ENCODE data around the gene SLC35F3.

The SLC35F3 gene

DNA sequence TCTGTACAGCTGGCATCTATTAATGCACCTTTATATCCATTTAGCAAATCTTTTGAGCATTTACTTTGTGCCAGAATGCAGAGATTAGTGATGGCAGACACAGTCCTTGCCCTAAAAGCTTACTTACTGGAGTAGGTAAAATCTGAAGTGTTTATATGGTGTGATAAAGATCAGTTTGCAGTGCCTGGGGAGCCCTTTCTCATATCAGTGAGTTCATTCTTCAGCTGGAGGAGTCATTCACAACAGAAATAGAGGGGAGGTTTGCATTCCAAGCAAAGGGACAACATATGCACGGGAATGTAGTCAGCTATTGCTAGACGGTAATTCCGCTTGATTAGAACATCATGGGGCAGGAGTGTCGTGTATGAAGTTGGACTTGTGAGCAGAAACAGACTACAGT lies 8.4 kb downstream of the SLC35F3 start:
- DNase-seq: no peak

DNA sequence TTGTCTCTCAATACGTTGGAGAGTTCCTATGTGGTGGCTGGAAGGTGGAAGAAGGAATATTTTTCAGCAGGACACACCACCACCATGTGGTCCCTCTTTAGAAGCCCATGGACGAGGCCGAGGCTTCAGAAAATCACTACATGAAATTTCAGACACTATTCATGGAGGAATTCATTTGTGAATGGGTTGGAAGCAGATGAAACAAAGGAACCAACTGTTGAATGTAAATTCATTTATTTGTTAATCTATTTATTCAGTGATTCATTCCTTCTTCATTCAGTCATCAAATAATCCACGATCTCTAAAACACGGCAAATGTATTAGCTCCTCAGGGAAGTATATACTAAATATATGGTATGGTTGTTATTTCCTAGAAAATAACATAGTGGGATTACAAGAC lies 12.2 kb downstream of the SLC35F3 start:
- no peak for DNase-seq

DNA sequence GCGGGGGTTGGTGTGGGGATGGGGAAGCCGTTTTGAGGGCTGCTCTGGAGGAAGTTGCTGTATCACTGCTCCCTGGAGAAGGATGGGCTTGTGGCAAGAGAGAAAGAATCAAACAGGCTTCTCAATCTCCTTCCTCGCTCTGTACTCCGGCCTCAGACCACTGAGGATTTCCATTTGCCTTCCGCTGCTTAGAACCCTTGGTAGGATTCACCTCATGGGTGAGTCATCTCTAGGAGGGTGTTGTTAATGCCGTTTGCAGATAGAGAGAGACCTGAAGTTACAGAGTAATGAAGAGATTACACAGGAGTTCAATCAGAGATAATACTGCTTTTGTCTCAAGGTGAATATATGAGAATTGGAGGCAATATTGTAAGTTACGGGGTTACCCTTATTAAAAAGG lies 15.3 kb downstream of the SLC35F3 start:
- no peak for DNase-seq

DNA sequence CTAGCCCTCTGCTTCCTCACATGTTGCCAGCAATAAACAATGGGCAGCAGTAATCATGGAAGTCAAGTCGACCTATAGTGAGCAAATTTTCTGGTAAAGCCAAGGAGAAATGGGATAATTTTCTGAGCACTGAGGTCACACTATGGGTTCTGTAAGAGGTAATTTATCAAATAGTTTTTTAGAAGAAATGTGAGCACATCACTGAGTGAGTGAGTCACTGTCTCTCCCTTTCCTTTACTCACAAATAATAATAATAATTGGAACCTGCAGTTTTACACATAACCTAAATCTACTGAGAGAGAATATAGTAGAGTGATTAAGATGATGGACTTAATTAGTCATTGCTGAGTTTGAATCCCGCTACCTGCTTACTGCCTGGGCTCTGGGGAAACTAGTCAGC lies 23.6 kb downstream of the SLC35F3 start:
- DNase-seq: no peak

GRCh38 chr1:233933339-233933738 lies 28.9 kb downstream of the SLC35F3 start:
- no peak for DNase-seq

DNA sequence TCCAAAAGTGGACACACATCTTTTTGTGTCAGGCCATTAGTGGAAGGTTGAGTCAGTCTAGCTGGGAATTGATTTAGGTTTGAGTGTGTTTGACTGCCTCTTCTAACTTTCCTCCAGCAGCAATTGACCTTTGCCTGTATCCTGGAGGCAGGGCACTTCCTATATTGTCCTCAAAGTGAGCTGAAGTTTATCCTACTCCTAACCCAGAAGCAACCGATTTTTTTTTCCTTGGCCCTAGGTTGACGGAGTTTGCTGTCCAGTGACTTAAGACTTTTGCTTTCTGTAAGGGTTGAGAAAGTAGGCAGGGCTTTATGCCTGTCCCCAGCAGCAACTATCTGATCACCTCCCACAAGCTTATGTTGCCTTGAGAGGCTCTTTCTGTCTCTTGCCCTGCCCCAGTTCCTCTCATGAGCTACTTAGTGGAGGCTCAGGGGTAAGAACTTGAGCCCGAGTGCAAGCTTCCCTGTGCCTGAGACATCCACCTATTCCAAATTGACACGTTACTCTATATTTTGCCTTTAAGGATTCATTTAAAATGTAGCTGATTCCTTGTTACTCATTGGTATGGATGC lies 30.9 kb downstream of the SLC35F3 start:
- no peak for DNase-seq

GRCh38 chr1:233936422-233936821 lies 31.9 kb downstream of the SLC35F3 start:
- DNase-seq: no peak

- DNase-seq: no peak
Measured at GRCh38 chr1:233936842-233937241, 32.4 kb downstream of the SLC35F3 start.

DNA sequence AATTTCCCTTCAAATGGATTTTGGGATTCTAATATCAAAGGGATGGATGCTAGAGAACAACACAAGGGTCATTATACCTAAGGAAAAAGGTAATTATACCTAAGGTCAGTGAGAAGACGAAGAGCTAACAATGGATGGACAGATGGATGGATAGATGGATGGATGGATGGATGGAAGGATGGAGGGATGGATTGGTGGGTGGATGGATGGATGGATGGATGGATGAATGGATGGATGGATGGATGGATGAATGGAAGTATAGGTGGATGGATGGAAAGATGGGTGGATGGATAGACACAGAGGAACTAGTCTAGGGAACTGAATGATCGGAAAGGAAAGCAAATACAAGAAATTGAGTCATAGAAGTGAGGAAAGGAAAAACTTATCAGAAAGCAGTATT lies 34.0 kb downstream of the SLC35F3 start:
- no peak for DNase-seq

DNA sequence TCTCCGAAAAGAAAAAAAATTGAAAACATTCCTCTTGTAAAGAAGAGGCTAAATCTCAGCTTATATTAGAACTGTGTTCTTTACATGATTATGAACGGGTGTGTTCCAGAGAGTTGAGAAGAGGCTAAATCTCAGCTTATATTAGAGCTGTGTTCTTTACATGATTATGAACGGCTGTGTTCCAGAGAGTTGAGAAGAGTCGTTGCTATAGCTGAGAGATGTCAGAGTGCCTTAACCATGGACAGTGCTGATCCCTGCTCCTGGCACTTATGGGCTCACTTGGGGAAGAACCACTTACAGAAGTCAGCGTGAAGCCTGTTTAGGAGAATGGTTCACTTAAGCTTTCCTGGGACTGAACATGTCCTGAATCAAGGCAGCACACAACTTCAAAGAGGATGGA lies 35.0 kb downstream of the SLC35F3 start:
- no peak for DNase-seq

DNA sequence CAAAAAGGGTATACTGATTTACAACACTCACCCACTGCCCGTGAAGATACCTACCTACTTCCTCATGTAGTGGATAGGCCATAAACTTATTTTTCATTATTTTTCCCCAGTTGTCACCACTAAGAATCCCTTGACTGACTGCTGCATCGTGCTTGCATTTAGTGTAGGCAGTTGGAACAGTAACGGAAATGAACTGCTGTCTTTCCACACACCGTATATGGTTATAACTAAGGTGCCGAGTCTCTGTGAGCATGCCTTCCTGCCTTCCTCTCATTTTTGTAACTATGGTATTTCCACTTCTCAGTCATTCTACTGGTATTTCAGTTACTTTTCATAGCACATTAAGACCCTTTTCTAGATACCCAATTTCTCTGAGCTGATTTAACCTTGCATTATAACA lies 36.4 kb downstream of the SLC35F3 start:
- DNase-seq: no peak

GRCh38 chr1:233944601-233945000 lies 40.1 kb downstream of the SLC35F3 start:
- DNase-seq: no peak

DNA sequence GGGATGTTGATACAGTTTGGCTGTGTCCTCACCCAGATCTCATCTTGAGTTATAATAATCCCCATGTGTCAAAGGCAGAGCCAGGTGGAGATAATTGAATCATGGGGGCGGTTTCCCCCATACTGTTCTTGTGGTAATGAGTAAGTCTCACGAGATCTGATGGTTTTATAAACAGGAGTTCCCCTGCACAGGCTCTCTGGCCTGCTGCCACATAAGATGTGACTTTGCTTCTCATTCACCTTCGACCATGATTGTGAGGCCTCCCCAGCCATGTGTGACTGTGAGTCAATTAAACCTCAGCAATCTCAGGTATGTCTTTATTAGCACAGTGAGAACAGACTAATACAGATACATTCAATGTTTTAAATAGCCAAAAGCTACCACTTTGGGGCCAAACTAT lies 41.1 kb downstream of the SLC35F3 start:
- DNase-seq: no peak

DNA sequence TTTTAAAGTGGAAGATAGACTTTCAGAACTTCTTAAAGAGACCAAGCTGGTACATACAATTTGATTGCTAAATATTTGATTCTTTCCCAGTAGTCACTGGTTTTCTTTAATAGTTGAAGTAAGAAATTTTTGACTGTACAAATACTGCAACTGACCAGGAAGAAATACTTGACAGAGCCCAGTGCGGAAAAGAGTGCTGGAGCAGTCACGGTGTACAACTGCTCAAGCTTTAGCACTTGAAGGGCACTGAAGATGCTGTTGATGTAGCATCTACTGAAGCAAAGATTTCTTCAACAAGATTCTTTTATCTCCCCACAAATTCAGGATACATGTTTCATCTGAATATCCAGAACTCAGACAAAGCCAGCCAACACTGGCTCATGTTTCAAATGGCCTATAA lies 41.5 kb downstream of the SLC35F3 start:
- no peak for DNase-seq

DNA sequence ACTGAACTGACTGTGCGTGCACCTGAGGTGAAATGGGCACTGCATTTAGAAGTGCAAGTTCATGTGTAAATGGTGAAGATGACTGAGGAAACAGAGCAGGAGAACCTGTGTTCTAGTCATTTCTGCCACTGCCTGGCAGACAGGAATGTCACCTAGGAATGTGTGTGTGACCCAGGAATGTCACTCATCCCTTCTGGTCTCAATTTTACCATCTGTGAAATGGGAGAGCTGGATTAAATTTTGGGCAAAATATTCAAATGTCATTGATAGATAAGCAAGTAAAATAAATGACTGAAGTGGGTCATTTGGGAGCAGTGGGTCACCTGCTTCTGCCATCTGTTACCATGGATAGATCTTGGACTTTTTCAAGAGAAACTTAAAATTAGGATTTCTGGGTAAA lies 42.2 kb downstream of the SLC35F3 start:
- no peak for DNase-seq

- DNase-seq: no peak
Measured at GRCh38 chr1:233951804-233952203, 47.3 kb downstream of the SLC35F3 start.

- no peak for DNase-seq
Measured at GRCh38 chr1:233957691-233958090, 53.2 kb downstream of the SLC35F3 start.

DNA sequence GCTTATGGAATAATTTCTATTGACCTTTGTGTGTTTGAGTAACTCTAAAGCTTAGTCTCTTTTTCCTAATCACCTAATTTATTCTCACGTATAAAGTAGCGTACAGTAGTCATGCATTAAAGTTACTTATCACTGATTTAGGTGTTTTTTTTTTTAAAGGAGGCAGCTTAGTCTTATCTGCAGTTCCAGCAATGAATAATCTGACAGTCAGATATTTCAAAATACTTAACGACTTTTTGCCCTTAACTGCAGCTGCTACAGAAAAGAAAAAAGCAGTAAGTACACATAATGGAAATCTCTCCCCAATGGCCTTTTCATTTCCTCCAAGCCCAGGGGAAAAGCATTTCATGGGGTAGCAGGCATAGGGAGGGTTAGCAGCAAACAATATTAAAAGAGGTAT lies 54.6 kb downstream of the SLC35F3 start:
- DNase-seq: no peak

DNA sequence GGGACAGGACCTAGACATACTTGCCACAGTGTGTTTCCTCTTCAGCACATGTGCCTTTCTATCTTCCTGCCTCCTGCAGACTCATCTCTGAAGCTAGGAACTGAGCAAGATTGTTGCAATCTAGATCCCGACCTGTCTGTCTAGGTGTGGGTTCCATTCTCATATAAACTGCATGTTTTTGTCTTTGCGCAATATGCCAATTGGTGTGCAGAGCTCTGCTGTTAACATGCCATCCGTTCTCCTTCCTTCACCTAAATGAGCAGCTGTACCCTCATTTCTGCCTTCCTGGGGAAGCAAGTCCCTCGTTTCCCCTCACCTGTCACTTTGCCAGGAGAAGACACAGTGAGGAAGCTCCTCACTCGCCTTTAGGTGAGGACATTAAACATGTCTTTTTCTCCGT lies 55.5 kb downstream of the SLC35F3 start:
- no peak for DNase-seq

GRCh38 chr1:233960386-233960785 lies 55.9 kb downstream of the SLC35F3 start:
- DNase-seq: no peak

DNA sequence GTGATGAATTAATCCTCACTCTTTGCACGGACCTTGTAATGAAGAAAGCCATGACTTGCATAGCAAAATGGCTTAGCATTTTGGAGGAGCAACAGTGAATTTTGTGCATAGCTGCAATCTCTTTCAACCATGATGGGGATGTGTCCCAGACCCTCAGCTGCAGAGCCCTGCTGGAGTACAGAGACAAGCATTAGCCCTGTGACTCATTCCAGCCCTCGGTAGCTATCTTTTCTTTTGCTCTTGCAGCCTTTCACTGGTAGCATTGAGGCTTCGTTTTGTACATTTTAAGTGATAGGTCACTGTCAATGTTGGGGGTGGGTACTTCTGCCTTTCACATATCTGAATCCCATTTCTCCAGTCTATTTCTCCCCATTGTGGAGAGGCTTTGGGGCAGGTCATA lies 58.4 kb downstream of the SLC35F3 start:
- no peak for DNase-seq

DNA sequence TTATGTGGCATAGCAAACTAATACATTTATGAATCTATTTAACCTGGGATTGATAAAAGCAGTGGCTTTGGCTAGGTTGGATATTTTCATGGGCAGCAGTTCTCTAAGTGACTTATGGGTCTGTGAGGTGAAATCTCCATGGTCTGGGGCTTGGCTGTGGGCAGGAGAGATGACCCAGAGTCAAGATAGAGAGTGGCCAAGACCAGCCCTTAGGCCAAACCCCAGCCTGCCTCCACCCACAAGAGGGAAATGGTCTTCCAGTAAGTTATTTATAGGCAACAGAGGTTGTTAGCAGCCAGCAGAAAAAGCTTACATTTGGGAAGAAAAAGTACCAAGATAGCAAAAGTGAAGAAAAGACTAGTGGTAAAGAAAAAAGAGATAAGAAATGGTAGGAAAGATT lies 61.4 kb downstream of the SLC35F3 start:
- DNase-seq: no peak

DNA sequence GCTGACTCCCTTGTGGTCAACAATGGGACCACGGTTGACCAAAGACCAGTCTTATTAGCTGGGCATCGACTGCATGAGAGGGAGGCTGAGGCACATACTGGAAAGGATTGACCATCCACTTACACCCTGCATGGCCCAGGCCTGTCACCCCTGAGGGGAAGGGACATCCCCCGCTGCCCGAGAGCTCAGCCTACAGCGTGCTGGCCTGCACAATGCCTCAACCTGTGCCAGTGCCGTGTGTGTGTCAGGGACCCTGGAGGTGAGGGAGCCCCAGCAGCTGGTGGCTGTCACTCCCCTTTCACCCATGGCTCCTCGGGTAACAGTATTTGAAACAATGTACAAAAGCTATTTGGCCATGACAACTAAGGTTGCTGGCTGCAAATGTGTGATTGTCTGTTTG lies 67.3 kb downstream of the SLC35F3 start:
- DNase-seq: no peak

- no peak for DNase-seq
Measured at GRCh38 chr1:233972563-233972950, 68.1 kb downstream of the SLC35F3 start.

DNA sequence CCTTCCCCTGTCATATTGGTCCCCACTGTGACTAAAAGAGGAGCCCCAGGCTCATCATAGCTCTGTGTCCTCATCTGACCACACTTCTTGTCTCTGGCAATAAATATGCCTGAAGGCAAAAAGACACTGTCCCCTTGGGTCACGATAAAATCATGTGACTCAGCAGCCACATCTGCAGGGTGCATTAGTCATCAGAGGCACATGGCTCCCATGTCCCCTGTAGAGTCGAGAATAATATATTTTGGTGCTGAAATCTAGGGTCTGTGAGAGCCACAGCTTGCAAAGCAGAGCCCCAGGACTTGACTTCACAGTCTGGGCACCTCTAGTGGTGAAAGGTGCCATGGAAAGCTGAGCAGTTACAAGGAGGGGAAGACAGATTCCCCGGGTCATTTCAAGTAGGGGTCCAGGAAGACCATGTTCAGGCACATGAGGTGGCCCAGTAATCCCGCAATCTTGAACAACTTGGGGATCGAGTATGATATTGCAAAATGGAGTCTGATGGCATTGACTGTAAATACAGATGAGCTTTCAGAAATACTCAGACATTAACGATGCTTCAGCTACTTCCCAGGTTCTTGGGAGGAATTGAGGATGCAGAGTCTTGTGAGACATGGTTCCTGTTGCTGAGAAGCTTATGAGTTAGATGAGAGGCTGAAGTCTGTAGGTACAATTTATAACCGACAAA lies 68.6 kb downstream of the SLC35F3 start:
- DNase-seq: no peak

Measured in stimulated activated CD4-positive, alpha-beta T cell treated with anti-CD3 and anti-CD28 coated beads, Interleukin-12 subunit alpha, Interleukin-12 subunit beta, amount 100 ng/mL, for 4 hours (primary cell).